NCI-H2196 (cell line): ENCODE data around the gene GRIK1.

ENCODE experiments used
- DNase-seq: peaks from one replicate; lab custom pipeline; 2025; ENCODE audit not compliant: unreplicated experiment; lab: John Stamatoyannopoulos, UW

Gene GRIK1

DNA sequence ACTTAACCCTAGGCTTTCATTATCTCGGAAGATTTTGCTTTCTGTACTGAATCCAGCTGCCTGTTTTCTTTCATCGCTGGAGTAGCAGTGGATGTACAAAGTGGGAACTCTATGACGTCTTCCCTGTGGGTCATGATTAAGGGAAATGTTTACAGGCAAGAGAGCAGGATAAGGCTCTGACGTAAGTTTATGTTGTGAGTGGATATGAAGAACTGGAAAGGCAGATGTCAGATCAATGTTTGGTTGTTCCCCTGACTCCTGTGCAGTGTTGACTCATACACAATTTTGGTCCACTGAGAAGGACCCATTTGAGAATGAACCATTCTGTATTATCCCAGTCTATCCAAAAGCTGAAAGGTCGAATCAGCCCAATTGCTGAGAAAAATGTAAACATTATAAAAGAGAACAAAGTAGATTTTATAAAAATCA lies 292.4 kb downstream of the GRIK1 start:
- DNase-seq = no peak

DNA sequence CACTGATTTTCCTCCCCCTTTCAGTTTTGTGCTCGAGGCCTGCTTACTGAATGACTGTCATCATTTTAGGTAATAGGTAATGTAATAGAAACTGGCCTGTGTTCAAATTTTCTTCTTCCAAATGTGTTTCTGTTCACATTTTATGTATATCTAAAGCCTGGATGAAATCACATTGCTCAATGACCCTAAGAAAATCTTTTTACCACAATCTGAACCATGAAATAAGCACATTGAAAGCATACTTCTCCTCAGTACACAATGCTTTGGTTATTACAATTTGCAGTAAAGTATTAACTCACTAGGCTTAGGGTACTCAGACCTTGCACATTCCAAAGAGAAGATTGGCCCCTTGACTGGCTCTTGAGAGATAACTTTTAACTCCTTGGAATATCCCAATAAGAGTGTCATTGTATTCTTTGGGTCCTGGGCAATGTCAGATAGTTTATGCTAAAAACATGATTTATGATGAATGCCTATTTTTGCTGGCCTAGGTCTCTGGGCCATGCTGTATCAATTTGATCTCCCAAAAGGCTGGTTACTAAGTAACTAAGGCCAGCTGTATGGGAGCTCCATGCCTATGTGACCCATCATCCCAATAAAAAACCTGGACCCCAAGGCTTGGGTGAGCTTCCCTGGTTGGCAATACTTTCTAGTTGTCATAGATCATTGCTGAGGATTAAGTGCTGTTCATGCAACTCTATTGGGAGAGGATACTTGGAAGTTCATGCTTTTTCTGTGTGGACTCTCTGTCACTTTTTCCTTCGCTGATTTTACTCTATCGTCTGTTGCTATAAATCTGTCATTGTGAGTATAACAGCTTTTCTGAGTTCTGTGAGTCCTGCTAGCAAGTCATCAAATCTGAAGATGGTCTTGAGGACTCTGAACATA lies 293.9 kb downstream of the GRIK1 start:
- no peak for DNase-seq

DNA sequence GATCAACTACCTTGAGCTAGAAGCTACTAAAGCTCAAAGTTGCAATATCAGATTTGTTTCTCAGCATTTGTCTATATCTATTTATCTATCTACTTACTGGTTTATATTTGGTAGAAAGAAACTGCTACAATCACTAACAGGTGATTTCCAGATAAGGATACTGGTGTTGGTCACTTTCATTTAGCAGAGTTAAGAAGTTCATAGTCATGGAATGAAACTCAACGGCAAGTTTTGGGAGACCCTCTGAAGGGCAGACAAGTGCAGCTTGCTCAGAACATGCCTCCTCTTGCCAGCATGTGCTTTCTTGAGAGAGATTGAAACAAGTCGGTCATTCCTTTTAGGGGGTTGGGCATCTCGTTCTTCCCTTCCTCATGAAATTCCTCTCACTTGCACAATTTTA lies 296.5 kb downstream of the GRIK1 start:
- no peak for DNase-seq

DNA sequence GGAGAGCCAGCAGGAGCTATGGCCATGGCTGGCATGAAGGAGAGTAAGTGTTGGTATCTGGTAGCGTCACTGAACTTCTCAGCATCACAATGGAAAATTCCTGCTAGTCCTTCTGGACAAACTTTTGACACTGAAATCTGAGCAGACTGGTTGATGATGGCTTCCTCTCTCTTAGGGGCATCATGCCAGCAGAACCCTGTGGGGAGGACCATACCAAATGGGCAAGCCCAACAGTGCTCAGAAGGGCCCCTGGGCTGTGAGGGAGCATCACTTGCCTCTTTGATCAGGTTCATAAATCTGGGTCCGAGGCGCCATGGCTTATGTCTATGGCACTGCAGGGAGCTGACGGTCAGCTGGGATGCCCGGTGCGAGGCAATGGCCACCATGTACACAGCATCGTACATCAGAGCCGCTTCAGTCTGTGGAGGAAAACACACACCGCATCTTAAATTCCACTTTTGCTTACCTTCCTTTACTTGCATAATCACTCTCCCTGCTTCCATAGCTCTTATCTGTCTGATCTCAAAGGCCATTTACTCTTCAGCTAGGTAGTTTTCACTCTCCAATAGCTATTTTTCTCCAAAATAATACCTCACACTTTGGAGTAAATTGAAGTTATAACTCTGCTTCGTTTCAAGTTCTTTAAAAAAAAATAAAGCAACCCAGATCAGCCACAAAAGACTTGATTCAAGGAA lies 297.1 kb downstream of the GRIK1 start:
- no peak for DNase-seq

DNA sequence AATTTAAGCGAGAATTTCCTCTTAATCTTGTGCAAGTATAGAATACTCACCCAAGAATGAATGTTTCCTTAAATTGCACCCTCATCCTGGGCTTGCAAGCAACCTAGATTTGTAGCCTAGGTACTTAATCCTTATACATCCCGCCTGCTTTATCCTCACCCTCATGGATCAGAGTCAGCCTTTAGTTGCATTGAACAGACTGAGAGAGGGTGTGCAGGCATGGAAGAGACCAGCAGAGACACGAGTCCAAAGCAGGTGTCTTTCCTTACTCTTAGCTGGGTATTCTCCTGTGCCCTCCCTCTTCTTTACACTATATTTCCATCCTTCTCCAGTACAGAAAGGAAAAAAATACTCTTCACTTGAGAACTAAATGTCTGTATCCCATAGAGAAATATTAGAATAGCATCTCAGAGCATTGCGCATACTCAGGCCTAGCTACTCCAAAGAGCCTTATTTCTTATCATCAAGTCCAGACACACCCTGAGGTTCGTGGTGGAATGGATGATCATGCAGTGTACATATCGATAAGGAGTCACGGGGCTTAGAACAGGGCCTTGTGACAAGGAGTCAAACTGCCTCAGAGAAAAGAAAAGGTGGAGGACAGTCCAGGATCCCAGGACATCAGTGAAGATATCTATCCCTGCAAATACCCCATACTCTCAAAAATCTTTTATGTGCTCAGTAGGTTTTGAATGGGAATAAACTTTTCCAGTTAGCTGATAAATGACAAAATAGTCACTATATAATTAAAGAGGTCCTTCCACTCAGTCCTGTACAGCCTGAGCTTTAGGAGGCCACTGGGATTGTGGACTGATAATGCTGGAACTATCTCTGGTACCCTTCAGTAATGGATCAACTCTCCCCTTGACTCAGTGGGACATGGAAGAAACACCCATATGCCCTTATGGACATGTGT lies 297.9 kb downstream of the GRIK1 start:
- DNase-seq = no peak

DNA sequence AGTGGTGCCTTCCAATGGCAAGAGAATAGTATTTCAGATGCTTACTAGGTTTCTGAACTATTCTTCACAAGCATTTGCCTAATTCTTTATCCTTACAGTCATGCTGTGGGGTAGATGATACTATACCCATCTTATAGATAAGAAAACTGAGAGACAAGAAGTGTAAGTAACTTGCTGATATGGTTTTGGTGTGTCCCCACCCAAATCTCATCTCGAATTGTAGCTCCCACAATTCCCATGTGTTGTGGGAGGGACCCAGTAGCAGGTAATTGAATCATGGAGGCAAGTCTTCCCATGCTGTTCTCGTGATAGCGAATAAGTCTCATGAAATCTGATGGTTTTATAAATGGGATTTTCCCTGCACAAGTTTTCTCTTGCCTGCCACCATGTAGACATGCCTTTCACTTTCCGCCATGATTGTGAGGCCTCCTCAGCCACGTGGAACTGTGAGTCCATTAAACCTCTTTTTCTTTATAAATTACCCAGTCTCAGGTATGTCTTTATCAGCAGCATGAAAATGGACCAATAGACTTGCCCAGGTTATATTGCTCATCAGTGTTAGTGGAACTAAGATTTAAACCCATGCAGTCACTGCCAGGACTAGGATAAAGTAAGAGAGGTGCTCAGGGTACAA lies 298.7 kb downstream of the GRIK1 start:
- no peak for DNase-seq

DNA sequence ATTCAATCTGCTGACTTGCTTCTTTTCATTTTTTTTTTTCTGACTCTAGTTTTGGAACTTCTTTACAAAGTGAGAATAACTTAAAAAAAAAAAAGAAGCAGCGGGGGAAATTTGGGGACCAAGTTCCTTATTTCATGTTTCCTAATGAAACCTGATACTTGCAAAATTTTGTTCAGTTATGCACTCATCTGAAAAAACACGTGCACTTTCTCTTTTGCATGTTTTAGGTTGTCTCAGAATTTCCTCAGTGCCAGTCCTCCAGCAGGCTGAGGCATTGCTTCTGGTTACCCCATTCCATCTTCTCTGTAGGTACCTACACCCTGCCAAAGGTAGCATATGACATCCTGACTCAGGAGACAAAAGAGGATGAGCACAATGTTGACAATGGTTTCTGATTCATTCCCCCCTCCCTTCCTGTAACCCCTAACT lies 299.7 kb downstream of the GRIK1 start:
- no peak for DNase-seq

DNA sequence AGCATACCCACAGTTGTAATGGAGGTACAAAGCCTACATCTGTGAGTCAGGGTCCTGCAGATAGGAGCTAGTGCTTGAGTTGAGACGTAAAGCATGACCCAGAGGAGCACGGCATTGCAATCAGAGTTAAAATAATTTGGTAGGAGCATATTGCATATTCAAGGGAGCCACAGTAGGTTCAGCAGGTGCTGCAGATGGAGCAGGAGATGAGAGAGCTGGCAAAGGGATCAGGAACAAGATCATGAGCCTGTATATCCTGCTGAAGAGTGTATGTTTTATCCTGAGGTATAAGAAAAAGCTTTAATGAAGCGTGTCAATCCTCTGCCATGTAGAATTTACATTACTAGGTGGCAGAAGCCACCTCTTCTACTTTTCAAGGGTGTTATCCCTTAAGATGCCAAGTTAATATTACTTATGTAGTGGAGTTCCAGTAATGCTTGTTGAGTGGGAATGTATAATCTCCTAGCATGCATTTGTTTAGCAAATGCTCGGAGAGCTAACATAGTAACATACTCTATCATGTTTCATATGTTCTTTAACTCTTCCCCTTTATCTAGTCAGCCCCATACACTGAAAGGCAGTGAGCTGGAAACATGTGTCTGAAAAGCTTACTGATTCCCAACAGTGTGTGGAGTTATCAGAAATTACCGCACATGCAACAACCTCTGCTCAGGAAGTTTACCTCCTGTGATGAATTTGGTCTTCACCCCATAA lies 300.3 kb downstream of the GRIK1 start:
- DNase-seq = no peak

DNA sequence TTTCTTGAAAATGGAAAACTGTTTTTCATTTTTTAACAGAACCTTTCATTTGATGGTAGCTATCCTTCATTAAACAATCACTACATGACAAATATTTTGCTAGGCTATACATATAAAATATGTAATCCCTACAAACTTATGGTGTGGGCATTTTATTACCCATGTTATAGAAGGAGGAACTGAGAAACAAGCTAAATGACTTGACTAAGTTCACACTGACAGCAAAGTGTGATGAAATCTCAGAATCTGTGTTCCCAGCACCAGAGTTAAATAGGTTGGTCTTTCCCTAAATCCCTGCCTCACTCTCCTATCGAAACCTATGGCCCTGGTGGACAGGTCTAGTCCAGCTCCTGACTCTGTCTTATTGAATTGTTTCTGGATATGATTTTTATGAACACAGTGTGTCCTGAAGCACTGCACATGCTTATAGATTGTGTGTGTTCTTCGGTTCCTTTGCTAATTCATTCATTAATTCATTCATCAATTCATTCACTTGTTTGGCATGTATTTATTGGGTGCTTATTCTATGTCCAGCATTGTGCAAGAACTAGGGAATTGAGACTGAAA lies 301.0 kb downstream of the GRIK1 start:
- no peak for DNase-seq

DNA sequence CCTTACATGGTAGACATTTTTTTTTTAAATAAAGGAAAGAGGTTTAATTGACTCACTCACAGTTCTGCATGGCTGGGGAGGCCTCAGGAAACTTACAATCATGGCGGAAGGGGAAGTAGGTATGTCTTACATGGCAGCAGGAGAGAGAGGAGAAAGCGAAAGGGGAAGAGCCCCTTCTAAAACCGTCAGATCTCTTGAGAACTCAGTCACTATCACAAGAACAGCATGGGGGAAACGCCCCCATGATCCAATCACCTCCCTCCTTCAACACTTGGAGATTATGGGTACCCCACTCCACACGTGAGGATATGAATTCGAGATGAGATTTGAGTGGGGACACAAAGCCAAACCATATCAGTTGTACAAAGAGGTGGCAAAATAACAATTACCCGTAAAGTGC lies 301.7 kb downstream of the GRIK1 start:
- no peak for DNase-seq

DNA sequence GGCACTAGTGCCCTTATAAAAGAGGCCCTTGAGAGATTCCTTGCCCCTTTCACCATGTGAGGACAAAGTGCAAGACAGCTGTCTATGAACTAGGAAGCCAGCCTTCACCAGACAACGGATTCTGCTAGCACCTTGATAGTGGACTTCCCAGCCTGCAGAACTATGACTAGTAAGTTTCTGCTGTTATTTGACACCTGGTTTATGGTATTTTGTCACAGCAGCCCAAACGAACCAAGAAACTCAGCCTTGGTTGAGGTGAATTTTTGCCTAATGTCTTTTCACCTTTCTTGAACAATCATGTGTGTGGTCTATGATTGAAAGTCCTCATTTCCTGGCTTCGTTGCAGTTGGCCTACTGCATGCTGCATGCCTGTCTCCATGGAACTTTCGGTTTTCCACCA lies 302.2 kb downstream of the GRIK1 start:
- DNase-seq = no peak

DNA sequence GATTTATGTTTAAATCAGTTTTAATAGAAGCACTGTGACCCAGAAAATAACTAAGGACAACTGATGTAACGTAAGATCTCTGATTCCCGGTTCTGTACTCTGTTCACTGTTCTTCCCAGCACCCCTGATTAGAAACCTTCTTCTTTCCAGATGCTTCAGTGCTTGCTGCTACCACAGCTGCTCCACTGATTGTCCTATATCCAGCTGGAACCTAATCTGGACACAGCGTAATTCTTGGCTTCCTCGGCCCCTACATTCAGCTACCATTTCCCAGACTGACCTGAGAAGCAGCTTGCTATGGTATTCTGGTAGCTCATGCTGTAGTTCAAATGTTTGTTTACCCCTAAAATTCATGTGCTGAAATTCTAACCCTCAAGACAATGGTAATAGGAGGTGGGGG lies 302.7 kb downstream of the GRIK1 start:
- DNase-seq = no peak

DNA sequence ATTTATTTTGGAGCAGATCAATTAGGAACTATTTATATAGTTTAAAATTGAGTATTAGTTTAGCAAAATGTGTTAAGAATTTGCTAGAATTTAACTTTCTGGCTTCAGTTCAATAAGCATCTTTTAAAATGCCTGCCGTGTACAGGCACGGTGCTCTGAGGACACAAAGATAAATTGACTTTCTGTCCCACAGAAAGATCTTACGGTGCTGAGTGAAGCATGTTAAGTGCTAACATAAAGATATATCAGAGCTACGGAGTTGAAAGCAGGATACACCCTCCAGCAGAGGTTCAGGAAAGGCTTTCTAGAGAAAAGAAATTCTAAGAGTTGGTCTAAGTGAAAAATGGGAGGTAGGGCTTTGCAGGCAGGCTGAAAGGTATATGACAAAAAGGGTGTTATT lies 305.4 kb downstream of the GRIK1 start:
- DNase-seq = no peak

DNA sequence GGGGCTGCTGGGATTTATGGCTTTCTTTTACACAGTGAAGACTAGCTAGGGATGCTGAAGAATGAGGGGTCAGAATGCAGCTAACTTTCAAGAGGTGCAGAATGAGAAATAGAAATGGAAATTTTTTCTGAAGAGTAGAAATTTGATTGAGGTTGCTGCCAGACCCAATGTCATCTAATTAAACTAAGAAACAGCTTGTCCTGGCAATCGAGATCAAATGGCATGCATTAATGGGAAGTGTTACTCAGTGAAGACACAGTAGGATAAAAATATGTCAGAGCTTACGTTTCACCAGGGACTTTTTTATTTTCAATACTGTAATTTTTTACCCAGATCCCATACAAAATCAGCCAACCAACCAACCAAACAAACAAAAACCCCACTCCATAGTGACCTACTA lies 306.0 kb downstream of the GRIK1 start:
- no peak for DNase-seq

DNA sequence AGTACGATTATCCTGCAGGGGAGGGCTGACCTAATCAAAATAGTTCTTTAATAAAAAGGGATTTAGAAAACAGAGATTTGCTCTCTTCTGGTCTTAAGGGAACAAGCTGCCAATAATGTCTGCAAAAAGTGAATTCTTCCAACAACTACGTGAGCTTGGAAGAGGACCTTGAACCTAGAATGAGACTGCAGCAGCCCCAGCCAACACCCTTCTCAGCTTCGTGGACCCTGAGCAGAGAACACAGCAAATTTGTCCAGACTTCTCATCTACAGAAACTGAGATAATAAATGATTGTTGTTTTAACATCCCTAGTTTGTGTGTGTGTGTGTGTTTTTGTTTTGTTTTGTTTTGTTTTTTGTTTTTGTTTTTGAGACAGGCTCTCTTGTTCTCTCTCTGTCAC lies 309.4 kb downstream of the GRIK1 start:
- no peak for DNase-seq

DNA sequence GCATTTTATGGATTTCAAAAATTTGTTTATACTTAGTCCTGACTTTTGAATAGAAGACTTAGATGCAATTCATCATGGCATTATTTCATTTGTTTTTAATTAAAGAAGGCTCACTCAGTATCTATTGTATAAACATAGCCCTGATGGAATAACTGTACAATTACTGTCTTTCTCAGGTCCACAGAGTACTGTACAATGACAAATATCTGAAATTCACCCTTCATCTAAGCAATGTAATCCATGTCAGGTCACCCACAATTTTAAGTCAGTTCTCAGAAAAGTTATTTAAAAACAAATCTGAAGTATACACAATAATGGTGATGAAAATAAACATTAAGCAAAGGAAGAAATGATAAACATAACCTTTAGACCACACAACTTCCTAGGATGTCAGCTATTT lies 311.9 kb downstream of the GRIK1 start:
- no peak for DNase-seq

DNA sequence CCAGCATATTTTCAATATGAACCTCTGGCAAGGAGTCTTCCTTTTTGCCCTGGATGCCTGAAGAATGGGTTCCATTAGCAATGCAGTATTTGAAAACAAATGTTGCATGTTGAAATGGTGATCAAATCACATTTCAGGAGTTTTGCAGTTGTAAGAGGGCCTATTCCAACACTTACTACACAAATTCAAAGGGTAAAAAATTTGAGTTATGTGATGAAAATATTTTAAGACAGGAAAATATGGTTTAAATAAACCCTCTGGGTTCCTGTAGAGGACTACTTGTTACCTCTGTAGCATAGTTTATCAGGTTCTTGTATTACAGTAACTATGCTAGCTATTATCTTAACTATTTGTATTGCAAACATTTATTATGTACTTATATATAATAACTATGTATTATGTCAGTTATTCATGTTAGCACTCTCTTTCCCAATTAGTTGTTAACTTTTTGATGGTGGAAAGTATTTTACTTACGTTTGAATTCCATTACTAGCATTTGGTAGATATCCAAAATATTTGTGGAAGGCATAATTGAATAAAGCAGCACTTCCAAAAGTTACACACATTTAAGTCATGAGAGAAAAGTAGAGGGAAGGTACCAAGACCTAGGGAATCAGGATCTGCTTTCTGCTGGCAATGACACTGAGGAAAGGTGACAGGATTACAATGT lies 312.9 kb downstream of the GRIK1 start:
- no peak for DNase-seq

DNA sequence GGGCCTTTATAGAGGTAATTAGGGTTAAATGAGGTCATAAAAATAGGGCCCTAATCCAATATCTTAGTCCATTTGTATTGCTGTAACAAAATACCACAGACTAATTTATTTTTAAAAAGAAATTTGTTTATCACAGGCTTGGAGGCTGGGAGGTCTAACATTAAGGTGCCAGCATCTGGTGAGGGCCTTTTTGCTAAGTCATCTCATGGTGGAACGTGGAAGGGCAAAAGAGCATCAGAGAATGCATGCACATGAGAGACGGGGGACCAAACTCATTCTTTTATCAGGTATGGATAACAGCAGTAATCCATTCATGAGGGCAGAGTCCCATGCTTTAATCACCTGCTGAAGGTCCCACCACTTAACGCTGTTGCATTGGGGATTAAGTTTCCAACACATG lies 313.8 kb downstream of the GRIK1 start:
- no peak for DNase-seq

DNA sequence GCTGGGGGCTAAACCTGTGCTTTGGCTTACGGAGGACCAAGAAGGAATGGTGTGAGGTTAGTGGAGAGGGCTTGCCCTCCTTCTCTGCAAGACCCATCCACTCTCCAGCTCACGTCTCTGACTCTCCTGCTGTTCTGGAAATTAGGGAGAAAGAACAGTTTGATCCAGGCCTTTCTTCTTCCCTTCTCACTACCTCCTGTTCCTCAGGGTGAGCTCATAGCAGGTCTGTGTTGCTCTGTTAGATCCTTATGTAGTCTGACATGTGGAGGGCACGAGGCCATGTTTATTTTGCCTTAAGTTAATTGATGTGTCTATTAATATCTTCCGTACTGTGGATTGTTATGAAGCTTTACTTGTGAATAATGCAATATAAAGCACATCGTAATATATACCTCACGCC lies 315.0 kb downstream of the GRIK1 start:
- DNase-seq = no peak
